HG02588 (cell line): ENCODE data around the gene SLC35A5.

Source experiments
- ATAC-seq: cut with Tn5 transposase; IDR thresholded peaks from one replicate; pipeline ENCODE4 v1.9.1; 2021; ENCODE audit warnings: mild to moderate bottlenecking, moderate library complexity; ENCODE audit not compliant: unreplicated experiment

SLC35A5 gene

GRCh38 chr3:112623213-112623612, 61.4 kb downstream of the SLC35A5 start:
- ATAC-seq, result no peak

- no peak for ATAC-seq
Observed at GRCh38 chr3:112623717-112624116, 61.9 kb downstream of the SLC35A5 start.

GRCh38 chr3:112627419-112627818, 65.6 kb downstream of the SLC35A5 start:
- ATAC-seq, result no peak

GRCh38 chr3:112627919-112628466, 66.1 kb downstream of the SLC35A5 start:
- ATAC-seq, result no peak

GRCh38 chr3:112629425-112629824, 67.6 kb downstream of the SLC35A5 start:
- ATAC-seq, result no peak

GRCh38 chr3:112631257-112631656, 69.4 kb downstream of the SLC35A5 start:
- ATAC-seq, result no peak

GRCh38 chr3:112632596-112632995, 70.8 kb downstream of the SLC35A5 start:
- no peak for ATAC-seq

- ATAC-seq, result no peak
Observed at GRCh38 chr3:112633191-112633590, 71.3 kb downstream of the SLC35A5 start.

GRCh38 chr3:112633757-112634156, 71.9 kb downstream of the SLC35A5 start:
- ATAC-seq, result no peak

- ATAC-seq, result no peak
Observed at GRCh38 chr3:112634786-112635541, 73.1 kb downstream of the SLC35A5 start.
